HEK293T (cell line): ENCODE results near the gene SP2.

Experiments used
- ARNT ChIP-seq: fragments of 450-650 bp; IDR thresholded peaks from 2 replicates; pipeline ENCODE4 v1.6.1; 2017; ENCODE audit warnings: mild to moderate bottlenecking
- BHLHE40 ChIP-seq: fragments of 450-650 bp; IDR thresholded peaks from 2 replicates; pipeline ENCODE4 v1.6.1; 2016; ENCODE audit warnings: mild to moderate bottlenecking, moderate library complexity, borderline replicate concordance
- ELF4 ChIP-seq: fragments of 450-650 bp; IDR thresholded peaks from 2 replicates; pipeline ENCODE4 v1.6.1; 2017; ENCODE audit warnings: antibody characterized with exemption
- FOXA1 ChIP-seq: fragments of 450-650 bp; IDR thresholded peaks from 2 replicates; pipeline ENCODE4 v1.6.1; 2016; ENCODE audit warnings: mild to moderate bottlenecking
- FOXK2 ChIP-seq: fragments of 450-650 bp; IDR thresholded peaks from 2 replicates; pipeline ENCODE4 v1.6.1; 2016; ENCODE audit warnings: mild to moderate bottlenecking
- FOXM1 ChIP-seq: fragments of 450-650 bp; IDR thresholded peaks from 2 replicates; pipeline ENCODE4 v1.6.1; 2017; ENCODE audit warnings: mild to moderate bottlenecking, borderline replicate concordance
- HDGF ChIP-seq: fragments of 450-650 bp; IDR thresholded peaks from 2 replicates; pipeline ENCODE4 v1.6.1; 2017; ENCODE audit warnings: antibody characterized with exemption, borderline replicate concordance
- NFRKB ChIP-seq: fragments of 450-650 bp; IDR thresholded peaks from 2 replicates; pipeline ENCODE4 v1.6.1; 2016; ENCODE audit warnings: mild to moderate bottlenecking, moderate library complexity
- SP1 ChIP-seq: fragments of 450-650 bp; IDR thresholded peaks from 2 replicates; pipeline ENCODE4 v1.6.1; 2017
- SUZ12 ChIP-seq: fragments of 450-650 bp; IDR thresholded peaks from 2 replicates; pipeline ENCODE4 v1.6.1; 2016; ENCODE audit warnings: mild to moderate bottlenecking
- TARDBP ChIP-seq: fragments of 450-650 bp; IDR thresholded peaks from 2 replicates; pipeline ENCODE4 v1.6.1; 2016
- ZNF384 ChIP-seq: fragments of 450-650 bp; IDR thresholded peaks from 2 replicates; pipeline ENCODE4 v1.6.1; 2016

GRCh38 chr17:47879776-47880454 is 16.1 kb upstream of the SP2 start:
- TF ChIP-seq BHLHE40: no peak
- no peak for TF ChIP-seq FOXM1
- no peak for TF ChIP-seq SP1
- no peak for TF ChIP-seq ARNT
- no peak for TF ChIP-seq ZNF384
- no peak for TF ChIP-seq HDGF
- TF ChIP-seq SUZ12: no peak
- TF ChIP-seq FOXK2: no peak
- no peak for TF ChIP-seq FOXA1
- TF ChIP-seq ELF4: no peak
- TF ChIP-seq NFRKB: no peak
- no peak for TF ChIP-seq TARDBP
